Neural cell (in vitro differentiated cells): ENCODE results near the gene PUSL1.

Experiments
- CTCF ChIP-seq: fragments of 450-650 bp; IDR thresholded peaks from 2 replicates; pipeline ENCODE4 v1.5.1; 2014; ENCODE audit warnings: antibody characterized with exemption, mild to moderate bottlenecking, moderate library complexity; ENCODE audit not compliant: poor library complexity, severe bottlenecking
- EP300 ChIP-seq: fragments of 450-650 bp; conservative IDR thresholded peaks from 2 replicates; pipeline ENCODE4 v1.6.1; 2014; ENCODE audit warnings: antibody characterized with exemption, mild to moderate bottlenecking, moderate library complexity; ENCODE audit not compliant: poor library complexity, severe bottlenecking
- EZH2 ChIP-seq: fragments of 200-600, 300-800 bp; shearing (Covaris generic), sonication (generic); IDR thresholded peaks from 2 replicates; pipeline ENCODE4 v1.6.1; 2014; ENCODE audit warnings: antibody characterized with exemption, low read length, borderline replicate concordance, mild to moderate bottlenecking; ENCODE audit not compliant: insufficient read depth, poor library complexity, severe bottlenecking
- RAD21 ChIP-seq: fragments of 450-650 bp; conservative IDR thresholded peaks from 2 replicates; pipeline ENCODE4 v1.6.1; 2014; ENCODE audit warnings: antibody characterized with exemption, mild to moderate bottlenecking, moderate library complexity
- TAF1 ChIP-seq: IDR thresholded peaks from 2 replicates; pipeline ENCODE4 v1.6.1; 2012; ENCODE audit warnings: low read depth

- no peak for TF ChIP-seq CTCF
- no peak for TF ChIP-seq RAD21
- TF ChIP-seq TAF1, result no peak
- TF ChIP-seq EZH2, result no peak
- no peak for TF ChIP-seq EP300
Measured at GRCh38 chr1:1306661-1307260, 1.6 kb upstream of the PUSL1 start.
